ENCODE data around the gene MYO1D.

MYO1D gene

GRCh38 chr17:32520737-32521404, 356.1 kb downstream of the MYO1D start:
- DNase-seq: no peak

DNA sequence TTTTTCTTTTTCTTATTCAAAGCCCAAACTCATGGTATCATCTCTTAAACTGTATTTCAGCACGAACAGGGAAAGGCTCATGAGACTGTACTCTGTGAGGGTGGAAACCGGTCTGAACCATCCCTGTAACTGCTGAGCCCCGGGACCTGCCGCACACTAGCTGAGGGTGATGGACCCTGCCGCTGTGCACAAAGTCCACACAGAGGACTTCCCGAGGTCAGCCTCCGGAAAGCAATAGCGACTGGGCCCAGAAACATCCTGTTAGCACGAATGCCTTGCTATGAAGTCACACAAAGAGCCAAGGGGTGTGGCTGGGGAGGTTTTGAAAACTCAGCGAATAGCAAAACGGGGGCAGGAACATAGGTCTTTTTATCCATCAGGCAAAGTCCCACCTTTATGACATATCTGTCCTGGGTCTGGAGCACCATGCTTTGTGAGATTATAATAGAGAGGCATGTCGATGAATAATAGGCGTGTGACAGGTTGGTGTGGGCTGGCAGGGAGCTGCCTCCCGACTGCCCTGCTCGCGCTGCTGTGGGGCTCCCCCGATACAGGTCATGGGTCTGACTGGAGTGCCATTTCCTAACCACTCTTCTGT, 356.7 kb downstream of the MYO1D start:
- no peak for DNase-seq

GRCh38 chr17:32519228-32520103, 357.5 kb downstream of the MYO1D start:
- DNase-seq: peak; percentile 43

DNA sequence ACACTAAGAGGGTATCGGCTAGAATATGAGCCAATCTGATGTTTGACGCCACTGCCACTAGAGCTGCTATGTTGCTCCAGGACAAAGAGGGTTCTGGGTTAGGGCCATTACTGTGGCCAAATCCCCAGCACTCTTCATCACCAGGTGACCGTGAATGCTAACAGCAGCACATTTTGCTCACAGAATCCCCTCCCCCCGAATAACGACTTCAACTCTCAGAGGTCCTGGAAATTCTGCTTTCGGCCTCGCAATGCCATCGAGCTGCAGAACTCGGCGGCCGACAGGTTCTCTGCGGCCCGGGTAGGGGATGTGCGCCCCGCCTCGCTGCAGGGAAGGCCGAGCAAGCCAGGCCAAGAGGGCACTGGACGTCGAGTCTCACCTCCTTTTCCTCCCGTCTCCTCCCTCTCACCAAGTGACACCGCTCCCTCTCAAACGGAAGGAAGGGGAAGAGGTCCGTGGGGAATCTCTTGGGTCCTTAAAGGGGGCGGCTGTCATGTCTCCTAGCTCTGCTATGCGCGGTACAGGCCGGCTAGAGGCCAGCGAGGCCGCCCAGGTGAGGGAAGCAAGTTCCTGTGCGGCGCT, 358.2 kb downstream of the MYO1D start:
- DNase-seq: no peak

DNA sequence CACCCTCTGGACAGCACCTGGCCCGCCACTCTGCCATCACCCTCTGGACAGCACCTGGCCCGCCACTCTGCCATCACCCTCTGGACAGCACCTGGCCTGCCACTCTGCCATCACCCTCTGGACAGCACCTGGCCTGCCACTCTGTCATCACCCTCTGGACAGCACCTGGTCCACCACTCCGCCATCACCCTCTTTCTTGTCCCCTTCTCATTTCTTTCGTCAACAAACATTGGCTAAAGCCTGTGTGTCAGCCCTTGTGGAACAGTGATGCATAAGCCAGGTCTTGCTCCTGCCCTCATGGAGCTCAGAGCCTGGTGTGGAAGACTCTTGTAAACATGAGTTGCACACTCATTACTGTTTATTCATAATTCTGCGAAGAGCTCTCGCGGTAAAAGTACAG, 358.9 kb downstream of the MYO1D start:
- DNase-seq: no peak

- DNase-seq: no peak
Observed at GRCh38 chr17:32516940-32517701, 359.8 kb downstream of the MYO1D start.

GRCh38 chr17:32516450-32516849, 360.5 kb downstream of the MYO1D start:
- no peak for DNase-seq

- DNase-seq: no peak
Observed at GRCh38 chr17:32515677-32516383, 361.1 kb downstream of the MYO1D start.

DNA sequence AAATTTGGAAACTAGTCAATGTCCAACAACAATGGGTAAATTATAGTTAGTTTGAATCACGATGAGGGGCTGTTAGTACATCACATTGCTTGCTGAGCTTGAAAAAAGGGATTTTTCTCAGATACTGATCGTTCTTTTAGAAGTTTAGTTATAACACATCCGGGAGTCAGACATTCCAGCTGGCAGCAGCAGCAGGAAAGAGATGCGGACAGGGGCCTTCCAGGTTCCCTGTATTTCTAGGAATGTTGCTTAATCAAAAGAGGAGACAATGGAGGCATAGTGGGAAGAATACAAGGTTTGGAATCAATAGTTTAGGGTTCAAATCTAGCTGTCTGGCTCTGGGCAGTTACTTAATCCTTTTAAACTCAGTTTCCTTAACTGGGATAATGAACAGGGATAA, 362.3 kb downstream of the MYO1D start:
- DNase-seq: no peak

GRCh38 chr17:32513579-32513978, 363.3 kb downstream of the MYO1D start:
- no peak for DNase-seq

DNA sequence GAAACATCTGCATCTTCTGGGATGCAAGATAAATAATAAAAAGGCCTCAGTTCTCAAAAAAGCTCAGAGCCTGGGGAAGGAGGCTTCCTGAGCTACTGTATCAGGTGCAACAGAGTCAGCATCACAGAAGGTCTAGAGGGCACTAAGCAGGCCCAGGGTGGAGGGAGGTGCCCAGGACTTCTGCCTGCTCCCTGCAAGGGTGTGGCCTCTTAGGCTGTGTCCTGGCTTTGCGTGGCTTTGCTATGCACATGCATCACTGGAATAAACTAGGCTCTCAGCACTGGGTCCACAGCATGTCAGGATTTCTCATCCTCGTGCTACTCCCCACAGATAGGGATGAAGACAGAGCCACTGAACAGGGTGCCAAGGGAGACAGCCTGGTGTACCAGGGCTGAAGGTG, 364.6 kb downstream of the MYO1D start:
- DNase-seq: no peak

DNA sequence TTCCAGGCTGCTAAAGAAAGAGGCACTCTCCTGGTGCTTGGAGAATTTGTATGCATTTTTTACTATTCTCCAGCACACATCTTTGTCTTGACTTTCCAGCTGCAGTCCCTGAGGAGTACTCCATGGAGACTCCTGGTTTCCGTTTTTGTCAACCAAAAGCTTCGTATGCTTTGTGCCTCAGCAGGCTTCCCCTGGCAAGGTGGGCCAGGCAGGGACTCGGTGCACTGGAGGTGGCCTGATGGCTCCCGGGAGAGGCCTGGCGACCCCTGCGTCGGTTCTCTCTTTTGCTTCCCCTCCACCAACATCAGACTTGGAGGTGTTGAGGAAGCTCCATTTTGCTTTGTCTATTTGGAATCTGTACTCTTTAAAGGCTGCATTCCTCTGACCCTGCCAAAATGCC, 366.5 kb downstream of the MYO1D start:
- DNase-seq: no peak

DNA sequence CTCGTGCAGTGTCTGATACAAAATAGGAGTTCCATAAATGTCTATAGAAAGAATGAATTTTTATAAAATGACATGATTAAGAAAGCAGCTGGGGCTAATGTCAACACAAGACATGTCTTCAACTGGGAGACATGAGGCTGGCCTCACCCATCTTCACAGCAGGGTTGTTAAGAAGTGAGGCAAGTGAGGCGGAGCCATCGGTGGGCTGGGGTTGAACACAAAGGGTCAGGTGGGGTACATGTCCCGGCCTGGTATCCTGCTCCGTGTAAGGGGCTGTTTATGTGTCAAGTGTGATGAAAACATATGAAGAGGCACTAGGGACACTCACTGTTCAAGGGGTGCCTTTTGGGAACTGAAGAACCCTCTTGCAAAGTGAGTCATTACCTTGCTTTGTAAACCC, 368.0 kb downstream of the MYO1D start:
- DNase-seq: no peak

DNA sequence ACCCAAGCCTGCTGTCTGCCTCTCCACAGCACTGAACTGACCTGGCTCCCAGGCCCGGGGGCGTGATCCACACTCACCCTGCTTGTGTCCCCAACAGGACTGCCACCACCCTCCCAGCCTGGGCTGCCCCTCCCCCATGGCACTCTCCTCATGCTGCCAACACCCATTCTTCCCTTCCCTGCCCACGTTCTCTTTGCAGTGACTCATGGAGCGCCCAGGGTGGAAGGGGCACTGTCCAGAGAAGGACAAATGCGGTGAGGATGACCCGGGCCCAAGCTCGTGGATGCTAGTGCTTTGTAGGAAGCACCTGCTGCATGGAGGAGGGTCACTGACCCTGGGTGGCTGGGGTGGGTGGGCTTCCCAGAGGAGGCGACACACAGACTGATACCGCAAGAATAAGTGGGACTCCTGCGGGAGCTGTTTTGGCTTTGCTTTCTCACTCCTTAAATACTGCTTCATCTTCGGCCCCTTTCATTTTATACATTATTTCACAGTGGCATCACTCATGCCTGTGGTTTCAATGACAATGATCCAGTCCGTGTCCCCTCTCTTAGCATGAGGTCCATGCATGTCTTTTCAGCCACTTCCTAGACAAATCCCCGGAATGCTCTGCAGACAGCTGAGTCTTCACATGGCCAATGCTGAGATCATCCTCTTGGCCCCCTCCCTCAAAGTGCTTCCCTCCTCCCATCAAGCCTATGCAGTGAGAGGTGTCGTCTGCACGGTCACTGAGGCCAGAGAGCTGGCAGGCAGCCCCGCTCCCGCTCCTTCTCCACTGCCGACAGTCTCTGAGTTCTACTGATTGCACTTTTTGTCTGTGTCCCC, 372.5 kb downstream of the MYO1D start:
- DNase-seq: peak; percentile 78

GRCh38 chr17:32503251-32504165, 373.4 kb downstream of the MYO1D start:
- no peak for DNase-seq

DNA sequence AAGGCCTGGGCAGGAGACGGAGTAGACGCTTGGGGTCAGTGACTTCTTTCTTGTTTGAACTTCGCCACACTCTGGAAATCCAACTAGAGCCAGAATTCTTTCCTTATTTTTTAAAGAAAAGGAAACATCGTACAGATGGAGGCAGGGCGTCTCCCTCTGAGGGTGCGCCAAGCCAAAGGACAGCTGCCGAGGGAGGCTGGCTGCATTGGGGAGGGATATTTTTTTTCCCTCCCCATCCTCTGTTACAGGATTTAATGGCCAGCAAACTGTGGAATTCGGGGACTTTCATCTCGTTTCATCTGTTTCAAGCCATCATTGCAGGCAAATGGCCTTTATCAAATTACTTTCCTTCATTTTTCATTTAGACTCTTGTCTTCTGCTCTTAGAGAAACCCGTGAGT, 374.2 kb downstream of the MYO1D start:
- DNase-seq: no peak

DNA sequence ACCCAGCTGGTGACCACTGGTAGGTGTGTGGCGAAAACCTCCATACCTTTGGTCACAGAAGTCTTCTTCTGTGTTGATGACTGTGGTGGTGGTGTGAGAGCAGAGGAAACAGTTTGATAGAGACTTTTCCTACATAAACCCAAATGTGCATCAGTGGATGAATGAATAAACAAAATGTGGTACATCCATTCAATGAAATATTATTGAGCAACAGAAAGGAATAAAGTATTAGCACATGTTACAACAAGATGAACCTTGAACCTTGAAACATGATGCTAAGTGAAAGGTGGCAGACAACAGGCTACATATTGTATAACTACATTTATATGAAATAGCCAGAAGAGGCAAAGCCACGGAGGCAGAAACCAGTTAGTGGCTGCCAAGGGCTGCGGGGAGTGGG, 374.9 kb downstream of the MYO1D start:
- no peak for DNase-seq

DNA sequence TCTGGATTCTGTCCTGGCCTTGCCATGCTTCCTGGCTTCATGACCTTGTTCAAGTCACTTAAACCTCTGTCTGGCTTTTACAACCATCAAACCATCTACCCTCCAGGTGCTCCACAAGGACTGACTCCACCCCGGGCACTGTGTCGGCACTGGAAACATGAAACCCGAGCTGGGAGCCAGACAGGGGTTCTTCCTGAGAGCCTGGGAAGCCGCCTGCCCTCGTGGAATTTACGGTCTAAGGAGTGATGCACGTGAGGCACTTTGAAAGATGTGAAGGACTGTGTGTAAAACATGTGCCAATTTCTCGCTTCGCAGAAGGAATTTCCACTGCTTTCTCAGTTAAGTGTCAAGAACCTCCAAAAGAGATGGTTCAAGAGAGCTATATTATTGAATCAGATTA, 378.5 kb downstream of the MYO1D start:
- DNase-seq: peak; percentile 27

DNA sequence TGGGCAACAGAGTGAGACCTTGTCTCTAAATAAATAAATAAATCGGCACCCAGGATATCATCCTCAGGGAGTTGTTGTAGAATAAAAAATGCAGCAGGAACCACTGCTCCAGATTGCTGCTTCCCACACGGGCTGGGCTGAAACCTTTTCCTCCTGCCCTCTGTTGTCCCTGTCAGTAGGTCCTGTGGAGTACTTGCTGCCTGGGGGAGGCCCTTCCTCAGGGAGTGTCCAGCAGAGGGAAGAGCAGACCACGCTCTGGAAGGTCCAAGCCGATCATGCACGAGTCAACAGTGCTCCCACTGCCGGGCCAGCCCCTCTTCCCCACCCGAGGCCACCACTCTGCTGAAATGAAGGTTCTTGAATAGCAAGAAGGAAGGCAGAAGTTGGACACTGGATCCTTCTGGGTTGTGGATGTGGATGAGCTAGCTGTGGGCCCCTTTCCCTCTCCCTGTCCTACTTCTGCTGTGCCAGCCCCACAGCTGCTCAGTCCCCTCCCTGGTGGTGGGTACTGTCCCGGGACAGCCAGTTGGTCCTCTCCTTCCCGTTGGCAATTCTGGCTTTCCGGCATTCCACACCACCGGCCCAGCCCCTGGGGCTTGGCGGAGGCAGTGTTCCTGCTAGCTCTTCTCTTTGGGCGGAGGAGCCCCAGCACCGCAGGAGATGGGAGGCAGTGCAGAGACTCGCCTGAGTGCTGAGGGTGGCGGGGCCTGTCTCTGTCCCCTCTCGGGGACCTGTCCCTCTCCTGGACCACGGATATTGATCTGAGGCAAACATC, 379.3 kb downstream of the MYO1D start:
- peak; percentile 31 for DNase-seq
